Upper lobe of right lung (tissue), 1 donor: ENCODE measurements around the gene COL21A1. TPM values are rescaled to one million over a fixed set of nuclear protein-coding genes. Genes with fewer than 3 reads are reported as not detected.

Experiments used
- ATAC-seq: fragments of 200-7000 bp; cut with Tn5 transposase; one replicate; pipeline ENCODE4 v1.9.1; 2020; ENCODE audit warnings: mild to moderate bottlenecking, moderate library complexity
- DNase-seq: peaks from one replicate; pipeline ENCODE4 v3.0.0-alpha.2; 2020
- H3K27ac ChIP-seq: fragments of 200-600 bp; one replicate; pipeline ENCODE4 v1.8.0; 2022
- H3K27me3 ChIP-seq: fragments of 200-600 bp; one replicate; pipeline ENCODE4 v1.8.0; 2022; ENCODE audit warnings: mild to moderate bottlenecking
- H3K36me3 ChIP-seq: fragments of 200-600 bp; one replicate; pipeline ENCODE4 v1.8.0; 2022
- H3K4me1 ChIP-seq: fragments of 200-600 bp; one replicate; pipeline ENCODE4 v1.8.0; 2022
- H3K4me3 ChIP-seq: fragments of 200-600 bp; one replicate; pipeline ENCODE4 v1.8.0; 2022; ENCODE audit warnings: mild to moderate bottlenecking
- H3K9me3 ChIP-seq: fragments of 200-600 bp; one replicate; pipeline ENCODE4 v1.8.0; 2022
- CTCF ChIP-seq: fragments of 200-600 bp; IDR thresholded peaks from one replicate; pipeline ENCODE4 v1.8.0; 2022; ENCODE audit warnings: antibody characterized with exemption
- intact Hi-C: fragments of 100-400 bp; cut with DNase I; formaldehyde crosslinking; loops from one replicate; pipeline ENCODE4 v1.11.0; 2022
- total RNA-seq: library from RNA; stranded (reverse); fragmentation: NEBNext Ultra II Directional; extraction: Animal tissue kit (Norgen Biotek cat#: 25700); gene quantifications from one replicate; pipeline ENCODE4 v1.2.1, GENCODE V29; 2021
- donor health status: DM: no; HTN: yes; CAD: no; lungs with severe emphysema.

The COL21A1 gene
- total RNA-seq, 1 donor from 2014 or later, result 15.6 TPM

- Histone ChIP-seq H3K27me3 (no peaks in the 10 kb centered on the region), H3K9me3 (no peaks in the 10 kb centered on the region), H3K27ac (no peak overlapping the region), H3K4me1 (no peaks in the 10 kb centered on the region), H3K36me3 (no peaks in the 10 kb centered on the region), H3K4me3 (no peak overlapping the region)
- intact Hi-C loops, result no loop called here
- TF ChIP-seq CTCF, result no peak
- DNase-seq, result no peak
- no peak for ATAC-seq
Observed at GRCh38 chr6:56162081-56162480, 85.3 kb downstream of the COL21A1 start.

- no peak for DNase-seq
- H3K9me3 ChIP-seq, result no peaks in the 10 kb centered on the region
- no peak for TF ChIP-seq CTCF
- H3K36me3 ChIP-seq, result no peaks in the 10 kb centered on the region
- H3K27me3 ChIP-seq, result no peaks in the 10 kb centered on the region
- intact Hi-C loops, result no loop called here
- no peak for ATAC-seq
- no peak overlapping the region for H3K4me3 ChIP-seq
- H3K4me1 ChIP-seq, result no peaks in the 10 kb centered on the region
- H3K27ac ChIP-seq, result no peak overlapping the region
Observed at GRCh38 chr6:56160489-56160888, 86.9 kb downstream of the COL21A1 start.

GRCh38 chr6:56158571-56158970 lies 88.8 kb downstream of the COL21A1 start:
- intact Hi-C loops, result no loop called here
- TF ChIP-seq CTCF, result no peak
- DNase-seq, result no peak
- Histone ChIP-seq H3K9me3 (no peaks in the 10 kb centered on the region), H3K4me1 (no peaks in the 10 kb centered on the region), H3K27me3 (no peaks in the 10 kb centered on the region), H3K36me3 (no peaks in the 10 kb centered on the region), H3K4me3 (no peak overlapping the region), H3K27ac (no peak overlapping the region)
- ATAC-seq, result no peak

GRCh38 chr6:56156643-56157042 lies 90.7 kb downstream of the COL21A1 start:
- Histone ChIP-seq H3K27me3 (no peaks in the 10 kb centered on the region), H3K4me3 (no peak overlapping the region), H3K27ac (no peak overlapping the region), H3K9me3 (no peaks in the 10 kb centered on the region), H3K36me3 (no peaks in the 10 kb centered on the region), H3K4me1 (no peaks in the 10 kb centered on the region)
- ATAC-seq (no peak), DNase-seq (no peak)
- TF ChIP-seq CTCF, result no peak
- intact Hi-C loops, result no loop called here

- no peak for TF ChIP-seq CTCF
- no peaks in the 10 kb centered on the region for H3K36me3 ChIP-seq
- ATAC-seq (no peak), DNase-seq (no peak)
- intact Hi-C loops, result no loop called here
- no peak overlapping the region for H3K4me3 ChIP-seq
- H3K27ac ChIP-seq, result no peak overlapping the region
- no peaks in the 10 kb centered on the region for H3K27me3 ChIP-seq
- H3K4me1 ChIP-seq, result no peaks in the 10 kb centered on the region
- no peaks in the 10 kb centered on the region for H3K9me3 ChIP-seq
Observed at GRCh38 chr6:56155634-56156141, 91.7 kb downstream of the COL21A1 start.

GRCh38 chr6:56154076-56154475 lies 93.3 kb downstream of the COL21A1 start:
- H3K27ac ChIP-seq, result no peak overlapping the region
- TF ChIP-seq CTCF, result no peak
- no peak overlapping the region for H3K4me3 ChIP-seq
- H3K9me3 ChIP-seq, result no peaks in the 10 kb centered on the region
- DNase-seq, result no peak
- no peak for ATAC-seq
- intact Hi-C loops, result no loop called here
- H3K27me3 ChIP-seq, result no peaks in the 10 kb centered on the region
- no peaks in the 10 kb centered on the region for H3K36me3 ChIP-seq
- no peaks in the 10 kb centered on the region for H3K4me1 ChIP-seq
